OCI-LY3 (cell line): ENCODE data around the gene RNF144A.

Source experiments
- H2AFZ ChIP-seq: fragments of 200-600, 300-600 bp; shearing (Covaris generic); 2 replicates; pipeline ENCODE4 v1.6.0; 2014; ENCODE audit warnings: antibody characterized with exemption, low read depth, low read length
- H3K27ac ChIP-seq: fragments of 200-600, 300-600 bp; sonication (generic); 2 replicates; pipeline ENCODE4 v1.5.1; 2014; ENCODE audit warnings: mild to moderate bottlenecking, low read length, moderate library complexity, mixed read lengths
- H3K27me3 ChIP-seq: fragments of 200-600, 300-600 bp; sonication (generic); 2 replicates; pipeline ENCODE4 v1.6.1; 2014; ENCODE audit warnings: low read depth, low read length, mixed read lengths
- H3K36me3 ChIP-seq: fragments of 200-600, 300-600 bp; sonication (generic); replicated peaks from 2 replicates; pipeline ENCODE3; 2014; ENCODE audit warnings: low read depth, low read length, mixed read lengths
- H3K4me1 ChIP-seq: fragments of 300-600, 200-600 bp; sonication (generic); 2 replicates; pipeline ENCODE4 v1.6.1; 2014; ENCODE audit warnings: low read length, mixed read lengths
- H3K4me2 ChIP-seq: fragments of 200-600, 300-600 bp; sonication (generic); 2 replicates; pipeline ENCODE4 v1.6.1; 2014; ENCODE audit warnings: low read length, mixed read lengths
- H3K4me3 ChIP-seq: fragments of 300-600, 200-600 bp; sonication (generic); 2 replicates; pipeline ENCODE4 v1.5.1; 2014; ENCODE audit warnings: antibody characterized with exemption, mild to moderate bottlenecking, low read length, moderate library complexity
- H3K79me2 ChIP-seq: fragments of 300-600, 200-600 bp; shearing (Covaris generic); 2 replicates; pipeline ENCODE4 v1.6.1; 2014; ENCODE audit warnings: mild to moderate bottlenecking, low read length, mixed read lengths
- H3K9ac ChIP-seq: fragments of 300-600, 200-600 bp; shearing (Covaris generic); 2 replicates; pipeline ENCODE4 v1.6.0; 2014; ENCODE audit warnings: mild to moderate bottlenecking, low read length, moderate library complexity
- H3K9me3 ChIP-seq: fragments of 200-600, 300-600 bp; shearing (Covaris generic); 2 replicates; pipeline ENCODE4 v1.6.1; 2014; ENCODE audit warnings: low read length, mixed read lengths; ENCODE audit not compliant: insufficient read depth
- H4K20me1 ChIP-seq: fragments of 200-600, 300-600 bp; sonication (generic); 2 replicates; pipeline ENCODE4 v1.6.1; 2016; ENCODE audit warnings: low read length, mixed read lengths; ENCODE audit not compliant: insufficient read depth
- CTCF ChIP-seq: fragments of 200-600, 300-600 bp; sonication (generic); IDR thresholded peaks from 2 replicates; pipeline ENCODE4 v1.5.1; 2014; ENCODE audit warnings: antibody characterized with exemption, low read length, low read depth
- EZH2phosphoT487 ChIP-seq: fragments of 200-600 bp; shearing (Covaris generic); IDR thresholded peaks from 2 replicates; pipeline ENCODE4 v1.6.1; 2018; ENCODE audit warnings: antibody characterized with exemption, mixed run types, low read depth

Gene RNF144A

GRCh38 chr2:6955511-6956136 is 38.4 kb downstream of the RNF144A start:
- Histone ChIP-seq H3K4me1 (no peaks in the 10 kb centered on the region), H3K9ac (no peak overlapping the region), H3K9me3 (no peaks in the 10 kb centered on the region), H3K36me3 (no peaks in the 10 kb centered on the region), H4K20me1 (no peaks in the 10 kb centered on the region), H3K4me3 (no peak overlapping the region), H3K27me3 (no peaks in the 10 kb centered on the region; the same call in 1 of the 2 replicates), H2AFZ (no peak overlapping the region), H3K79me2 (no peaks in the 10 kb centered on the region), H3K4me2 (no peak overlapping the region), H3K27ac (no peak overlapping the region)
- no peak for TF ChIP-seq EZH2phosphoT487
- TF ChIP-seq CTCF = no peak

GRCh38 chr2:6956566-6956965 is 39.4 kb downstream of the RNF144A start:
- Histone ChIP-seq H3K9me3 (no peaks in the 10 kb centered on the region), H3K36me3 (no peaks in the 10 kb centered on the region), H4K20me1 (no peaks in the 10 kb centered on the region), H2AFZ (no peak overlapping the region), H3K79me2 (no peaks in the 10 kb centered on the region), H3K27ac (no peak overlapping the region), H3K4me1 (no peaks in the 10 kb centered on the region), H3K4me3 (no peak overlapping the region), H3K9ac (no peak overlapping the region), H3K4me2 (no peak overlapping the region), H3K27me3 (no peaks in the 10 kb centered on the region; the same call in 1 of the 2 replicates)
- TF ChIP-seq EZH2phosphoT487 = no peak
- TF ChIP-seq CTCF = no peak

GRCh38 chr2:6957031-6957714 is 40.0 kb downstream of the RNF144A start:
- Histone ChIP-seq H3K79me2 (no peaks in the 10 kb centered on the region), H3K36me3 (no peaks in the 10 kb centered on the region), H3K4me3 (no peak overlapping the region), H3K27me3 (no peaks in the 10 kb centered on the region; the same call in 1 of the 2 replicates), H3K9ac (no peak overlapping the region), H3K9me3 (no peaks in the 10 kb centered on the region), H3K4me1 (no peaks in the 10 kb centered on the region), H2AFZ (no peak overlapping the region), H3K27ac (no peak overlapping the region), H4K20me1 (no peaks in the 10 kb centered on the region), H3K4me2 (no peak overlapping the region)
- no peak for TF ChIP-seq EZH2phosphoT487
- TF ChIP-seq CTCF = no peak

- H3K4me2 ChIP-seq = no peak overlapping the region
- no peak overlapping the region for H3K4me3 ChIP-seq
- H3K9me3 ChIP-seq = no peaks in the 10 kb centered on the region
- H3K27ac ChIP-seq = no peak overlapping the region
- no peak for TF ChIP-seq EZH2phosphoT487
- no peak for TF ChIP-seq CTCF
- no peak overlapping the region for H2AFZ ChIP-seq
- no peaks in the 10 kb centered on the region for H4K20me1 ChIP-seq
- no peak overlapping the region for H3K9ac ChIP-seq
- no peaks in the 10 kb centered on the region for H3K4me1 ChIP-seq
- peaks cover 3% of the 10 kb centered on the region; the same call in 1 of the 2 replicates for H3K27me3 ChIP-seq
- no peaks in the 10 kb centered on the region for H3K79me2 ChIP-seq
- H3K36me3 ChIP-seq = no peaks in the 10 kb centered on the region
These were observed 40.9 kb downstream of the RNF144A start for GRCh38 chr2:6957910-6958615.
